Colon (tissue), 2 donors: Measurements from ENCODE around the gene DIP2A.
"Not testable (repeated sequence)": the region's sequence is repeated elsewhere in the genome, so short reads cannot be mapped to it uniquely, and the experiment has no call there.

Experiments
- FAIRE-seq: peaks from 2 replicates; lab custom pipeline; 2012; peaks lifted over from hg19 to GRCh38; lab: Jason Lieb, UNC
- donor health status: control.
- donor health status: control.

Gene DIP2A

DNA sequence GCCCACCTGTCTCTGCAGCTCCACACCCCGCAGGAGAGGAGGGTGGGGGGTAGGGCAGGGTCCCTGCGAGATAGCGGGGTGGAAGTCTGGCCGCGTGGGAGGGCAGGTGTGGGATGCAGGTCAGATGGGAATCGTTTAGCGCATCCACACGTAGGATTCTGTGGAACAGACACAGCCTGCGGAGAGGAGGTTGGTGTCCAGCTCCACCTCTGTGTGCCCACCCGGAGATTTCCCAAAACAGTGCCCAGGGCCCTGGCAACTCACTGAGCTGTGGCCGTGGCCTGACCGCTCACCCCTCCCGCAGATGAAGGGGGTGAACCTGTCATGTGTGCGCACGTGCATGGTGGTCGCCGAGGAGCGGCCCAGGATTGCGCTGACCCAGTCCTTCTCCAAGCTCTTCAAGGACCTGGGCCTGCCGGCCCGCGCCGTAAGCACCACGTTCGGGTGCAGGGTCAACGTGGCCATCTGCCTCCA lies 99.3 kb downstream of the DIP2A start:
- no peak for FAIRE-seq

DNA sequence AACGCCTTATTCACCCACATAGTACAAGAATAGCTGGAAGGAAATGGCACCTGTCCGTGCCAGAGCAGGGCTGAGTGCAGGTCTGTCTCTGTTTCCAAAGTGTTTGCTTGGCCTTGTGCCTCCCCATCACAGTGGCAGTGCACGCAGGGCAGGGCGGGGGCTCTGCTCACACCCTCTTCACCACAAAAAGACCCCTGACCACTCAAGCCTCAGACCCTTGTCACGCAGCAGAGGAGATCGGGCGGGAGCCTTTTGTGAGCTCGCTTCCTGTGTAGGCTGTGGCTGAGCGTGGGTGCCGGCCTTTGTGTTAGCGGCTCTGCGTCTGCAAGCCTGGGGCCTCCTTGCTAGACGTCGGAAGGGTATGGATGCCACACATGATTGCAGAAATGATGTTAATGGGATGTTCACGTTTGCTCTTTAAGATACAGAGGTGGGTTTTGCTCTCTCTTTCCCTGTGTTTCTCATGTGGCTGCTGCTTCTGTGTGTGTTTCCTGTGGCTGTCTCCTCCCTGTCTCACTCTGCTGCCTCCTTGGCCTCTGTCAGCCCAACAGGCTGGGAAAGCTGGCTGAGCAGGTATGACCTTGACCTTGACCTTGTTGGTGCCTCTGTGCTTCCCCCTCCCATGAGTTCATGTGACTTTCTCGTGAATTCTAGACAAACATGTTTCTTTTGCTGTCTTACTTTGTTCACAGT lies 100.7 kb downstream of the DIP2A start:
- no peak for FAIRE-seq

DNA sequence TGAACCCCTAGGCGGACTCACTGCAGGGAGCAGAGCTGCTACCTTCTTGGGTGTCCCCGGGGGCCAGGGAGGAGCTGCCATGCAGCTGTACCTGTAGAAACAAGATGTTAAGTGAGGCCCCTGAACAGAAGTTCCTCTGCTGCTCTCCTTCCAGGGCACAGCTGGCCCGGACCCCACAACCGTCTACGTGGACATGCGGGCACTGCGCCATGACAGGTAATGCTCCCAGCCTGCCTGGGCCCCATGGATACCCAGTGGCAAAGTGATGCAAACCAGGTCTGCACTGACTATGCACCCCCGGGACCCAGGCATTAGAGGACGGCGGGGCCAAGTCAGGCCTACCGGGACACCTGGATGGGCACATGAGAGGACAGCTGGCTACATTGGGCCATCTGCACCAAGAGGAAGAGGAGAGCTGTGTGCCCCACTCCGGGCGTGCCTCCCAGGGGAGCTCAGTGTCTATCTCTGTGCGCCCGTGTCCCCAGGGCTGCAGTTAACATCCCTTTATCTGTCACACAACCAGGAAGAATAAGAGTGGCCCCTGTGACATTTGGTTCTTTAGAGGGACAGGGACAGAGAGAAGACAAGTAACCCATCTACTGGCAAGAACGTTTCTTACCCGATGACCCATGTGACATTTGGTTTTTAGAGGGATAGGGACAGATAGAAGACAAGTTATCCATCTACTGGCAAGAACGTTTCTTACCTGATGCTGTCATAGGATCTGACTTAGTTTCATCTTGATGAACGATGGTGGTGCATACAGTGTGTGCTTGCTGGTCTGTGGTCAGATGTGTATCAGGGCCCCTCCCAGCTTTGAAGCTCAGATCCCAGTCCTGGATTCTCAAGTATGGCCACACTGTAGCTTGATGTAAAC lies 102.1 kb downstream of the DIP2A start:
- no peak for FAIRE-seq

DNA sequence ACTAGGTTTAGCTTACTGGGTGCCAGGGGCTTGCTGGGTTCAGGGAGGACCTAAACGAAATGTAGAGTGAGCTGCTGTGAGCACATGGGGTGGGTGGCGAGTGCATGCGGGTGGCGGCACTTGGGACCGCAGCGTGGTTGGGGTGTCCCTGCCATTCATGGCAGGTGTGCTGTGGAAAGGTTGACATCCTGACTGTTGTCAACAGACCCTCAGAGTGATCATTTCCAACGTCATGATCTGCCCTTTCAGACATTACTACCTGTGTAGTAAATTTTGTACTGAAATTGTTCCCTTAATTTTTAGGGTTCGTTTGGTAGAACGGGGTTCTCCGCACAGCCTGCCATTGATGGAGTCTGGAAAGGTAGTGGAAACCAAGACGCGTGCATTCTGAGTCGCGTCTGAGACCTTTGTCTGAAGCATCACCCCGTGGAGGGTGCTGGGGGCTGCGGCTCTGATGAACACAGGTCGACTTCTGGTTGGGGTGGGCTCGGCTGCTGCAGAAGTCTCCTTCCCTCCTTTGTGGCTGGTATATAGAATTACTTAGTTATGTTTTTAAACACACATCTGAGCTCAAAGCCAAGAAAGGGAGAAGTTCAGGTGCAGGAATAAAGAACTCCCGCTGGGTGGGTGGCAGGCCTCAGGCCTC lies 102.9 kb downstream of the DIP2A start:
- no peak for FAIRE-seq

DNA sequence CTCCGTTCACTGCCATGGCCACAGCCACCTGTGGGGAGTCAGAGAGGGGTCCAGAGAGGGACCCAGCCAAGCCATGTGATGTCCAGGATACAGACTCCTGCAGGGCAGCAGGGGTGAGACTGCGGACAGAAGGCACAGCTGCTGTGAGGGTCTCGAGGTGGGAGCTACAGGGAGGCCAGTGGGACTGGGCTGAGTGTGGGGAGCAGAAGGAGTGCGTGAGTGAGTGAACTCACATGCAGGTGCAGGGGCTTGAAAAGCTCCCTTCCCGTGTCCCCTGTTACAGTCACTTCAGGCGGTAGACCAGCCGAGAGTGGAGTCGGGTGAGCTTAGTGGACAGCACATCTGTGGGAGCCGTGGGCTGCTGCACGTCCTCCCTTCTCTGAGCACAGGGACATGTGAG lies 103.8 kb downstream of the DIP2A start:
- FAIRE-seq = no peak

DNA sequence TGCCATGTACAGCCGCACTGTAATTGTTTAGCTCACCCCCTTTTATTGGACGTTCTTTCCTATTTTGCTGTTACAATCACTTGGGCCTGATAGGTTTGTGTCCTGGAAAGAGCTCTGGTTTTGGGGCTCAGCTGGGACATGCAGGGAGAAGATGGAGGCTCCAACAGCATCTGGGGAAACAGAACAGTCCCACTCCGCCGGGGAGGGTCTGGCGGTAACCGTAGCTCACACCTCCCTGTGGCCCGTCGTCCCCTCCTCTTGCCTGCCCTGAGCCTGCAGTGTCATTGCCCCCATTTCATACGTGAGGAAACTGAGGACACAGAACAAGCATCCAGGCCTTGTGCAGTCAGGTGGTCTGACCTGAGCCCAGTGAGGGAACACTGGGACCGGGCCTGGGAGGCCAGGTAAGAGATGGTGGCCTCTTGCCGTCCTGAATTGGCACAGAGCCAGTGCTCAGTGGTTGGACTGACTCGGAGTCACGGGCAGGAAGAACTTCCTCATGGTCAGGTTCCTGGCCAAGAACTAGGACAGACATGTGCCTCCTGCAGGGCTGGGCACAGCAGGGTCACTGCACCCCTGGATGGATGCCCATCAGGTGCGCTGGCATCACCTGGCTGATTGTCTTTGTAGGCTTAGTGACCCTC lies 104.4 kb downstream of the DIP2A start:
- FAIRE-seq = no peak

DNA sequence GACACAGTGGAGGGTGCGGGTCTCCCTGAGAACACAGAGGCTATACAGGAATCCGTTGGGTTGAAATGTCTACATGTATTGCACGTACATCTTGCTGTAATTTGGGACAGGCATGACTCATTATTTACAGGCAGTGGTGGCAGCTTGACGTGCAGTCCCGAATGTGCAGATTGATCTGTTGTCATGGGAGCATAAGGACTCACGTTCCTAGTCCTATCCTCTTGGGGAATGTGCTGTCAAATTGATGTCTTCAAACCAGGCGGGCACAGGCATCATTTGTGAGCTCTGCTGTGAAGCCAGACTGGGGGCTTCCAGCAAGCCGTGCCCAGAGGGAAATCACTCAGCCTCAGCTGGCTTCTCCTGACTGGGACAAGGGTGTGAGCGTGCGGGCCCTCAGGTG lies 105.7 kb downstream of the DIP2A start:
- FAIRE-seq = no peak

DNA sequence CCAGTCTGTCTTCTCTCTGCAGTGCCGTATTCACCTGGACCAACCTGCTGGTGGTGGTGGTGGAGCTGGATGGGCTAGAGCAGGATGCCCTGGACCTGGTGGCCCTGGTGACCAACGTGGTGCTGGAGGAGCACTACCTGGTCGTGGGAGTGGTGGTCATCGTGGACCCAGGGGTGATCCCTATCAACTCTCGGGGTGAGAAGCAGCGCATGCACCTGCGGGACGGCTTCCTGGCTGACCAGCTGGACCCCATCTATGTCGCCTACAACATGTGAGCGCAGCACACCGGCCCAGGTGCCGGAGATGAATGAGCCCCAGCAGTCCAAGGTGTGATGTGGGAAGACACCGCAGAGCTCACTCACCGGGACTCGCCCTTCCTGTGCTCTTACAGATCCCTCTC lies 108.7 kb downstream of the DIP2A start:
- FAIRE-seq = no peak

DNA sequence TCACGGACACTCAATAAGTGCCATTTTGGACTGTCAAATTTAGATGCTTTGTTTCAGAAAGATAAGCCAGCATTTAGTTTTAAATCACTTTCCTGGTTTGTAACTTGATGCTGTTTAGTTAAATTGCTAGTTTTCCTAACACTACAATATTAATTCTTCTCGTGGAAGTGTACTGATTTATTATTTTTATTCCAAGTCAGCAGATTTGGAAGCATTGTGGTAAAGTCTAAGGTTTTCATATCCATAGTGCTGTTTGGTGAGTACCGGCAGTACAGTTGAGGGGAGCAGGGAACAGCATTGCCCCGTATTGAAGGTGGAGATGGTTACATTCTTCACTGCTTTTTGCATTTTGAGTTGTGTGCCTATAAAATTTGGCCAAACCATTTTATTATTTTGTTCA lies 109.9 kb downstream of the DIP2A start:
- no peak for FAIRE-seq

DNA sequence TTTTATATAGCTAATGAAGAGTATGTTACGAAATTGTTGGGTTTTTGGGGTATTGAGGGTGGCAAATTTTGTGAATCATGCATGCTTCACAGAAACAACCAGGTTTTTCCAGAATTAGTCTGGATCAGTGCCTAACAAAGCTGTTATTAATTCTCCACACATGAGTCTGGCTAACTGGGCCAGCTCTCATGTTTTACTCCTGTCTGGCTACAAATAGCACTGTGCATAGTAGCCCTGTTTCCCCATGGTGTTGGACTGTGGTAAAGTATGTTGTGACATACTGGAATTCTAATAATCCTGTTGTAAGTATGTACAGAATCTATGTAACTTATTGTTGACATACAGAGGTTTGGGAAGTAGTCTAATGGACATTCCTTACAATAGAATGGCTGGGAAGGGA lies 110.4 kb downstream of the DIP2A start:
- FAIRE-seq = no peak

DNA sequence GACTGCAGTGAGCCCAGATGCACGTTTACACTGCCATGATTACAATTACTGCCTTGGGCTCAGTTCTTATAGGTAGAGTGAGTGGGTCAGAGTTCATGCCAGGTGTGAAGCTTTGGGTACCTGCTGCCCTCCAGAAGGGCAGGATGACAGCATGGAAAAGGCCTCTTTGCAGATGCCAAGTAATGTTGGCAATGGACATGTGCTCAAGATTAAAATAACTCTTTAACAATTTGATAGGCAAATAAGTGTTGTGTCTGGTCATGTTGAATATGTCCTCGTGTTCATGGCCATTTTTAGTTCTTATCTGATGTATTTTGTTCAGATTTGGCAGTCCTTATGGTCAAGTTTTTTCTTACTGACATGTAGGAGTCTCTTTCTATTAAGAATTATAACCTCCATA lies 111.4 kb downstream of the DIP2A start:
- FAIRE-seq = no peak

DNA sequence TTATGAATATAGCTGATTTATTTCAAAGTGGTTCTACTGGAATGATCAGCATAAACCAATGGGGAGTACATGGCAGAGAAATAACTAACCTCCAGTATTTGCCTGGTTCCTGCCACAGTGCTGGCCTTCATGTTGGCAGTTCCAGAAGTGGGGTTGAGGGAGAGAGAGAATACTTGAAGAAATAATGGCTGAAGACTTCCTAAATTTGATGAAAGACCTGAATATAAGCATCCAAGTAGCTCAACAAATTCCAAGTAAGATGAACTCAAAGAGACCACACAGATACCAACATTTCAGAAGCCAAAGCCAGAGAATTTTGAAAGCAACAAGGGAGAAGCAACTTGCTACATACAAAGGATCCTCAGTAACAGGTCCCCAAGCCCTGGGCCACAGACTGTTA lies 111.9 kb downstream of the DIP2A start:
- no peak for FAIRE-seq

DNA sequence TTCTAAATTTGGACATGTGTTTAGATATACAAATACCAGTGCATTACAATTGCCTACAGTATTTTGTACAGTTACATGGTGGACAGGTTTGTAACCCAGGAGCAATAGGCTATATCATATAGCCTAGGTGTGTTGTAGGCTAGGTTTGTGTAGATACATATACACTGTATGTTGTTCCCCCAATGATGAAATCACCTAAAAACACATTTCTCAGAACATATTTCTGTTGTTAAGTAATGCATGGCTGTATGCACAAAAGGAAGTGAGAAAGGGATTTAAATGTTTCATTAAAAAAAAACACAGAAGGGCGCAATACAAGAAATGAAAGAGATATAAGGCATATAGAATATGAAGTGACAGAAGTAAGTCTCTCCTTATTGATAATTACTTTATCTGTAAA lies 114.2 kb downstream of the DIP2A start:
- no peak for FAIRE-seq

DNA sequence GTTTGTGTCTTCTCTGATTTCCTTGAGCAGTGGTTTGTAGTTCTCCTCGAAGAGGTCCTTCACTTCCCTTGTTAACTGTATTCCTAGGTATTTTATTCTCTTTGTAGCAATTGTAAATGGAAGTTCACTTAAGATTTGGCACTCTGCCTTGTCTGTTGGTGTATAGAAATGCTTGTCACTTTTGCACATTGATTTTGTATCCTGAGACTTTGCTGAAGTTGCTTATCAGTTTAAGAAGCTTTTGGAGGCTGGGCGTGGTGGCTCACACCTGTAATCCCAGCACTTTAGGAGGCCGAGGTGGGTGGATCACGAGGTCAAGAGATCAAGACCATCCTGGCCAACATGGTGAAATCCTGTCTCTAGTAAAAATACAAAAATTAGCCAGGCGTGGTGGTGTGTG lies 119.1 kb downstream of the DIP2A start:
- not testable (repeated sequence) for FAIRE-seq

DNA sequence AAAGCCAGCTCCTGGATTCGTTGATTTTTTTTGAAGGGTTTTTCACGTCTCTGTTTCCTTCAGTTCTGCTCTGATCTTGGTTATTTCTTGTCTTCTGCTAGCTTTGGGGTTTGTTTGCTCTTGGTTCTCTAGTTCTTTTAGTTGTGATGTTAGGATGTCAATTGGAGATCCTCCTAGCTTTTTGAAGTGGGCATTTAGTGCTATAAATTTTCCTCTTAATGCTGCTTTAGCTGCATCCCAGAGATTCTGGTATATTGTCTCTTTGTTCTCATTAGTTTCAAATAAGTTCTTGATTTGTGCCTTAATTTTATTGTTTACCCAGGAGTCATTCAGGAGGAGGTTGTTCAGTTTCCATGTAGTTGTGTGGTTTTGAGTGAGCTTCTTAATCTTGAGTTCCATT lies 120.7 kb downstream of the DIP2A start:
- not testable (repeated sequence) for FAIRE-seq

DNA sequence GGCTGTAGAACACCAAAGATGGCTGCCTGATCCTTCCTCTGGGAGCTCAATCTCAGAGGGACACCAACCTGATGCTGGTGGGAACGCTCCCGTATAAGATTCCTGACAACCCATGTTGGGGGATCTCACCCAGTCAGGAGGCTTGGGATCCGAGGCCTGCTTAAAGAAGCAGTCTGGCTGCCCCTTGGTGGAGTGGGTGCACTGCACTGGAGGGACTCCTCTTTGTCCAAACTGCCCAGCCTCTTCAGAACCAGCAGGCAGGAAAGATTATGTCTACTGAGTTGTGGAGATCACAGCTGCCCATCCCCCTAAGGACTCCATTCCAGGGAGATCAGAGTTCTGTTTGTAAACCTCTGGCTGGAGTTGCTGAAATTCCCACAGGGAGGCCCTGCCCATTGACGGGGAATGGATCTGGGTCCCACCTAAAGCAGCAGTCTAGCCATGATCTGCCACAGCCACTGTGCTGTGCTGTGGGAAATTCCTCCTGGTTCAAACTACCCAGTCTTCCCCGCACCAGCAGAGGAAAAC lies 123.2 kb downstream of the DIP2A start:
- FAIRE-seq = no peak

DNA sequence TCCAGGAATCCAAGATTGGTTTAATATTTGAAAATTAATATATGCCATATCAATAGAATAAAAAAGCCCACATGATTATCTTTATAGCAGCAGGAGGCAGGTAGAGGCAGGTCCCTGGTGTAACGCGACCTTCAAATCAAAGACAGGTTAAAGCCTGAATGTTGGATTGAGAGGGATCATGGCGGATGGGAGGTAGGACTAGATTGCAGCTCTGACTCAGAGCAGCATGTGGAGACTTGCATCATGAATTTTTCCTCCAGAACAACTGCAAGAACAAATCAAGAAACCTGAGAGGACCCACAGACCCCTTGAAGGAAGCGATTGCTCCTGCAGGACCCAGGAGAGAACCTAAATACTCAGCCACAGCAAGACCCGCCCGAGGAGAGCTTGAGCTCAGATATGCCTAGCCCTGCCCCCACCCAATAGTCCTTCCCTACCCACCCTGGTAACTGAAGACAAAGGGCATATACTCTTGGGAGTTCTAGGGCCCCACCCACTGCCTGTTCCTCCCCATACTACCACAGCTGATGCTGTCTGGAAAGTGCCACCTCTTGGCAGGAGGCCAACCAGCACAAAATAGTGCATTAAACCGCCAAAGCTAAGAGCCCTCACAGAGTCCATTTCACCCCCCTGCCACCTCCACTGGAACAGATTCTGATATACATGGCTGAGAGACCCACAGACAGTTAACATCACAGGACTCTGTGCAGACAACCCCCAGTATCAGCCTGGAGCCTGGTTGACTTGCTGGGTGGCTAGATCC lies 126.7 kb downstream of the DIP2A start:
- FAIRE-seq = no peak

DNA sequence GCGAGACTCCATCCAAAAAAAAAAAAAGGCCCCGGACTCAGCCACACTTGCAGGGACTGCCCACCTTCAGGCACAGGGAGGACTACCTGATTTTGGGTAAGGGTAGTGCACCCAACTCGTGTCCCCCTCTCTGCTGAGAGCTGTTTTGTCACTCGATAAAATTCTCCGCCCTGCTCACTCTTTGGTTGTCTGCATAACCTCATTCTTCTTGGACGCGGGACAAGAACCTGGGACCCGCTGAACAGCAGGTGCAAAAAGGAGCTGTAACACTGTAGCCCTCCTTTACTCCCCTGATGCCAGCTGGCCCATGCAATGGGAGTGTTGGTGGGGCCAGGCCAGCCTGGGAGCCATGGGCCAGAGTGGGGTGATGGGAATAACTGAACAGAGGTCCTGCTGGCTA lies 135.6 kb downstream of the DIP2A start:
- FAIRE-seq = no peak

DNA sequence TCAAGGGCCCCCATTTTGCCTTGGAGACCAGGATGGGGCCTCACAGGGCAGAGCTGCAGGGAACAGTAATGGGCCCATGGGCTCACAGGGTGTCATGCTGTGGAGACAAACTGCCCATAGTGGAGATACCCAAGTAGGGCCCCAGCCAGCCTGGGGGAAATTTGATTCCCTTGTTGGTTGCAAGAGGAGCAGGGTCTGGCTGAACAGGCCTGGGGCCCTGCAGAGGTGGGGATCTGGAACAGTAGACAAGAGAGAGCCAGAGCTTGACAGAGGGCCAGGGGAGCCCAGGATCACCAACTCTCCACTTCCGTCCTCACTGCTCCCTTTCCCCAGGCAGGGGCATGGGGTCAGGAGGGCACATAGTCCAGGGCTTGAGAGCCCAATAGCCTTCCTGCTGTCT lies 137.5 kb downstream of the DIP2A start:
- FAIRE-seq = no peak

DNA sequence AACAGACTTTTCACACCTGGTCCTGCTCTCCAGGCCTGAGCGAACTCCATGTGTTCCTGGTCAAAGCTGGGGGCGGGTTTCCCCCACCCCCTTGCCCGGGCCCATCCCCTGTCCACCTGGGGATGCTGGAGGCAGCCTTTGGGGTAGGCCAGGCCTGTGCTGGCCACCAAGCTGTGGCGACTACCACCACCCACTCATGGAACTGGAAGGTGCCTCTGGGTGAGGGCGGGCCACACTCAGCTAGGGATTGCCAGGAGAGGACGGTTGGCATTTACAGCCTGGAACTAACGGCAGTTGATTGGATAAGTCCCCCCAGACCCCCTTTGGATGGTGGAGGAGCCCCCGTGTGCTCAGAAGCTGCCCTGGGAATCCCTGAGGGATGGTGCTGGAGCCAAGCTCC lies 138.3 kb downstream of the DIP2A start:
- FAIRE-seq = no peak

DNA sequence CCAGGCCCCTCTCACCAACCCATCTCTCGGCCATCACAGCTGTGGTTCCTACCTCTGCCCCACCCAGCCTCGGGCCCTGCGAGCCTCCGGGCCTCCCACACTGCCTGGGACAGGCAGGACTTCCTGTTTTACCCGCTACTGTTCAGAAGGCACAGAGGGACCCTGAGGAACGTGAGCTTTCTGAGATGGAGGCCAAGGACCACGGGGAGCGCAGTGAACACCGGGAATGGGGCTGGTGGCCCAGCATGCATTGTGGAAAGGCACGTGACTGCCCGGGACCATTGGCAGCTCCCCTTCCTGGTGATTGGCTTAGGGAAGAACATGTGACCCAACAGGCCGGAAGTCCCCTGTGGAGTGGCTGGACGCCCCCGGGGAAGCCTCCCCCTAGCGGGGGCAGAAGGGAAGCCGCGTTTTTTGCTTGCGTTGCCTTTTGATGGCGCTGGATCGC lies 139.2 kb downstream of the DIP2A start:
- FAIRE-seq = no peak
